Osteoblast (primary cell): ENCODE results near the gene MAPK6. TPM values are rescaled to one million over a fixed set of nuclear protein-coding genes. Genes with fewer than 3 reads are reported as not detected.
A peak's percentile ranks its signal among the peaks of the same experiment; 100 is the strongest.

Source experiments
- DNase-seq: peaks from one replicate; pipeline ENCODE4 v3.0.0; 2011; ENCODE audit warnings: low spot score, mixed read lengths; ENCODE audit not compliant: insufficient read length; ENCODE audit errors: missing footprints
- H2AFZ ChIP-seq: 2 replicates; pipeline ENCODE4 v1.6.0; 2011; ENCODE audit warnings: mild to moderate bottlenecking, low read length
- H3K27ac ChIP-seq: 2 replicates; pipeline ENCODE4 v1.5.1; 2011; ENCODE audit warnings: mild to moderate bottlenecking, low read depth, low read length, moderate library complexity
- H3K27me3 ChIP-seq: 2 replicates; pipeline ENCODE4 v1.6.0; 2012; ENCODE audit warnings: mild to moderate bottlenecking, control low read depth, inconsistent platforms, low read length, moderate library complexity; ENCODE audit not compliant: insufficient read depth
- H3K36me3 ChIP-seq: 2 replicates; pipeline ENCODE4 v1.5.1; 2011; ENCODE audit warnings: mild to moderate bottlenecking, low read length, control low read depth, moderate library complexity; ENCODE audit not compliant: insufficient read depth
- H3K4me1 ChIP-seq: 2 replicates; pipeline ENCODE4 v1.5.1; 2011; ENCODE audit warnings: mild to moderate bottlenecking, low read length, control low read depth, moderate library complexity; ENCODE audit not compliant: insufficient read depth
- H3K4me2 ChIP-seq: 2 replicates; pipeline ENCODE4 v1.6.0; 2011; ENCODE audit warnings: mild to moderate bottlenecking, low read length; ENCODE audit not compliant: insufficient read depth
- H3K4me3 ChIP-seq: fragments of 200-600 bp; sonication (generic); 3 replicates; pipeline ENCODE4 v1.5.1; 2012; ENCODE audit warnings: mild to moderate bottlenecking, low read length, inconsistent platforms; ENCODE audit not compliant: insufficient read depth
- H3K79me2 ChIP-seq: 2 replicates; pipeline ENCODE4 v1.6.0; 2012; ENCODE audit warnings: mild to moderate bottlenecking, low read length, control low read depth, inconsistent platforms; ENCODE audit not compliant: insufficient read depth
- H3K9me3 ChIP-seq: 2 replicates; pipeline ENCODE4 v1.5.1; 2011; ENCODE audit warnings: low read depth, low read length, control low read depth
- H4K20me1 ChIP-seq: 2 replicates; pipeline ENCODE4 v1.6.0; 2012; ENCODE audit warnings: mild to moderate bottlenecking, low read length, control low read depth; ENCODE audit not compliant: insufficient read depth
- CTCF ChIP-seq: IDR thresholded peaks from 2 replicates; pipeline ENCODE4 v1.5.1; 2011; ENCODE audit warnings: mild to moderate bottlenecking, low read depth, low read length, moderate library complexity; ENCODE audit errors: extremely low read depth
- total RNA-seq: library from RNA; depleted of rRNA; stranded (reverse); fragments of >200 nt; gene quantifications from 2 replicates; pipeline ENCODE4 v1.2.3, GENCODE V29; 2012

MAPK6 gene
- total RNA-seq, 1 donor: 86.9 TPM

GRCh38 chr15:52003710-52004109, 15.3 kb upstream of the MAPK6 start:
- no peak overlapping the region for H2AFZ ChIP-seq
- no peaks in the 10 kb centered on the region for H3K79me2 ChIP-seq
- H3K4me1 ChIP-seq: peaks cover 8% of the 10 kb centered on the region
- peaks cover 5% of the 10 kb centered on the region for H3K27me3 ChIP-seq
- H4K20me1 ChIP-seq: no peaks in the 10 kb centered on the region
- no peak overlapping the region for H3K4me3 ChIP-seq
- H3K36me3 ChIP-seq: no peaks in the 10 kb centered on the region
- H3K4me2 ChIP-seq: no peak overlapping the region
- no peak overlapping the region for H3K27ac ChIP-seq
- no peaks in the 10 kb centered on the region for H3K9me3 ChIP-seq
- DNase-seq: no peak
- no peak for TF ChIP-seq CTCF

- Histone ChIP-seq H3K4me2 (no peak overlapping the region), H2AFZ (no peak overlapping the region), H3K36me3 (no peaks in the 10 kb centered on the region), H4K20me1 (no peaks in the 10 kb centered on the region), H3K79me2 (no peaks in the 10 kb centered on the region), H3K9me3 (no peaks in the 10 kb centered on the region), H3K4me3 (no peak overlapping the region), H3K4me1 (peaks cover 8% of the 10 kb centered on the region), H3K27me3 (peaks cover 4% of the 10 kb centered on the region), H3K27ac (no peak overlapping the region)
- no peak for DNase-seq
- TF ChIP-seq CTCF: no peak
Measured at GRCh38 chr15:52004806-52005205, 14.2 kb upstream of the MAPK6 start.

GRCh38 chr15:52005748-52006701, 13.0 kb upstream of the MAPK6 start:
- Histone ChIP-seq H3K27me3 (no peaks in the 10 kb centered on the region), H3K36me3 (no peaks in the 10 kb centered on the region), H3K4me2 (peak overlapping the region; percentile 24), H3K9me3 (no peaks in the 10 kb centered on the region), H3K4me3 (no peak overlapping the region), H4K20me1 (no peaks in the 10 kb centered on the region), H3K4me1 (peaks cover 12% of the 10 kb centered on the region), H3K27ac (peak overlapping the region; percentile 42), H2AFZ (no peak overlapping the region), H3K79me2 (no peaks in the 10 kb centered on the region)
- no peak for TF ChIP-seq CTCF
- peak; percentile 84 for DNase-seq

- Histone ChIP-seq H3K4me3 (no peak overlapping the region), H2AFZ (peak overlapping the region; percentile 32), H3K27ac (peak overlapping the region; percentile 42), H3K27me3 (no peaks in the 10 kb centered on the region), H3K4me2 (no peak overlapping the region), H3K9me3 (no peaks in the 10 kb centered on the region), H3K36me3 (no peaks in the 10 kb centered on the region), H3K79me2 (no peaks in the 10 kb centered on the region), H3K4me1 (peaks cover 17% of the 10 kb centered on the region), H4K20me1 (no peaks in the 10 kb centered on the region)
- TF ChIP-seq CTCF: no peak
- peak; percentile 36 for DNase-seq
Measured at GRCh38 chr15:52006702-52007340, 12.2 kb upstream of the MAPK6 start.
